GM23338 (cell line): ENCODE measurements around the gene VDR. TPM values are rescaled to one million over a fixed set of nuclear protein-coding genes. Genes with fewer than 3 reads are reported as not detected.

Source experiments
- ATAC-seq: fragments of 200-7000 bp; cut with Tn5 transposase; 3 replicates; pipeline ENCODE4 v1.9.1; 2020
- DNase-seq: peaks from one replicate; pipeline ENCODE4 v3.0.0-alpha.2; 2015; ENCODE audit warnings: low spot score
- H2AFZ ChIP-seq: fragments of 200-600 bp; sonication (generic); 2 replicates; pipeline ENCODE4 v1.8.0; 2016; ENCODE audit warnings: antibody characterized with exemption, mild to moderate bottlenecking, moderate library complexity
- H3F3A ChIP-seq: fragments of 200-600 bp; sonication (generic); replicated peaks from 2 replicates; pipeline ENCODE4 v1.8.0; 2017; ENCODE audit warnings: antibody characterized with exemption, mixed run types, low read depth
- H3K27ac ChIP-seq: fragments of 200-600 bp; sonication (generic); 2 replicates; pipeline ENCODE4 v1.6.1; 2016; ENCODE audit warnings: low read depth
- H3K27me3 ChIP-seq: fragments of 200-600 bp; sonication (generic); 2 replicates; pipeline ENCODE4 v1.8.0; 2016; ENCODE audit warnings: mild to moderate bottlenecking, mixed run types, moderate library complexity; ENCODE audit not compliant: insufficient read depth
- H3K36me3 ChIP-seq: fragments of 200-600 bp; sonication (generic); 2 replicates; pipeline ENCODE4 v1.8.0; 2016; ENCODE audit warnings: mild to moderate bottlenecking; ENCODE audit not compliant: insufficient read depth
- H3K4me1 ChIP-seq: fragments of 200-600 bp; sonication (generic); 2 replicates; pipeline ENCODE4 v1.8.0; 2016; ENCODE audit warnings: mild to moderate bottlenecking, moderate library complexity; ENCODE audit not compliant: insufficient read depth
- H3K4me2 ChIP-seq: fragments of 200-600 bp; sonication (generic); 2 replicates; pipeline ENCODE4 v1.7.1; 2017; ENCODE audit warnings: mixed run types
- H3K4me3 ChIP-seq: fragments of 200-600 bp; sonication (generic); 2 replicates; pipeline ENCODE4 v1.6.1; 2016; ENCODE audit warnings: mixed run types
- H3K79me2 ChIP-seq: fragments of 200-600 bp; sonication (generic); replicated peaks from 2 replicates; pipeline ENCODE4 v1.8.0; 2017; ENCODE audit warnings: mild to moderate bottlenecking; ENCODE audit not compliant: insufficient read depth
- H3K9me2 ChIP-seq: fragments of 200-600 bp; sonication (generic); 2 replicates; pipeline ENCODE4 v1.8.0; 2017; ENCODE audit not compliant: insufficient read depth
- H4K20me1 ChIP-seq: fragments of 200-600 bp; sonication (generic); replicated peaks from 2 replicates; pipeline ENCODE4 v1.8.0; 2017; ENCODE audit warnings: mild to moderate bottlenecking; ENCODE audit not compliant: insufficient read depth
- H3K27ac Mint-ChIP-seq: 2 replicates; pipeline ENCODE4 v1.8.0; 2020; ENCODE audit warnings: inconsistent platforms, mild to moderate bottlenecking, moderate library complexity, mixed read lengths
- H3K27me3 Mint-ChIP-seq: 3 replicates; pipeline ENCODE4 v1.8.0; 2022; ENCODE audit warnings: low read depth, mild to moderate bottlenecking, moderate library complexity, mixed read lengths, inconsistent platforms; ENCODE audit not compliant: insufficient read depth, poor library complexity
- H3K36me3 Mint-ChIP-seq: 3 replicates; pipeline ENCODE4 v1.8.0; 2021; ENCODE audit warnings: low read depth, mild to moderate bottlenecking, inconsistent platforms, moderate library complexity, mixed read lengths
- H3K4me1 Mint-ChIP-seq: 3 replicates; pipeline ENCODE4 v1.8.0; 2020; ENCODE audit warnings: mild to moderate bottlenecking, inconsistent platforms, mixed read lengths
- H3K4me3 Mint-ChIP-seq: 3 replicates; pipeline ENCODE4 v1.8.0; 2021; ENCODE audit warnings: moderate library complexity, mild to moderate bottlenecking, inconsistent platforms, mixed read lengths
- H3K9me3 Mint-ChIP-seq: 3 replicates; pipeline ENCODE4 v1.8.0; 2020; ENCODE audit warnings: moderate library complexity, mild to moderate bottlenecking, inconsistent platforms, mixed read lengths
- CREB1 ChIP-seq: fragments of 250-450 bp; sonication (Bioruptor Pico); IDR thresholded peaks from 2 replicates; pipeline ENCODE4 v1.5.0; 2020; ENCODE audit warnings: low read depth, mild to moderate bottlenecking, moderate library complexity
- EZH2 ChIP-seq: fragments of 200-600 bp; sonication (generic); IDR thresholded peaks from one replicate; pipeline ENCODE4 v1.8.0; 2017; ENCODE audit warnings: antibody characterized with exemption, mild to moderate bottlenecking, low read depth; ENCODE audit not compliant: unreplicated experiment
- EZH2phosphoT487 ChIP-seq: fragments of 200-600 bp; sonication (generic); IDR thresholded peaks from one replicate; pipeline ENCODE4 v1.8.1; 2018; ENCODE audit warnings: antibody characterized with exemption; ENCODE audit not compliant: unreplicated experiment
- JUNB ChIP-seq: IDR thresholded peaks from one replicate; pipeline ENCODE4 v1.6.1; 2016; ENCODE audit warnings: antibody characterized with exemption; ENCODE audit not compliant: unreplicated experiment
- NANOG ChIP-seq: IDR thresholded peaks from 2 replicates; pipeline ENCODE4 v1.6.1; 2016; ENCODE audit warnings: antibody characterized with exemption, borderline replicate concordance
- POLR2AphosphoS5 ChIP-seq: IDR thresholded peaks from 2 replicates; pipeline ENCODE4 v1.6.1; 2016; ENCODE audit warnings: antibody characterized with exemption, low read depth
- STAT1 ChIP-seq: IDR thresholded peaks from one replicate; pipeline ENCODE4 v1.6.1; 2016; ENCODE audit warnings: antibody characterized with exemption; ENCODE audit not compliant: unreplicated experiment
- ZNF331 ChIP-seq: fragments of 250-450 bp; sonication (Bioruptor Pico); IDR thresholded peaks from 2 replicates; pipeline ENCODE4 v1.5.0; 2020; ENCODE audit warnings: low read depth, mild to moderate bottlenecking, moderate library complexity
- polyA plus RNA-seq: library from polyadenylated mRNA; unstranded; fragments of >200 nt; fragmentation: Nextera tagmentation; extraction: Ambion mirVana; gene quantifications from 2 replicates; pipeline ENCODE4 v1.2.1, GENCODE V29; 2016
- total RNA-seq: library from RNA; depleted of rRNA; stranded (reverse); fragments of >200 nt; shearing (Covaris generic); gene quantifications from 2 replicates; pipeline ENCODE4 v1.2.3, GENCODE V29; 2014
- TF ChIP-seq, protein P1 (sequence below): IDR thresholded peaks from one replicate; pipeline ENCODE4 v1.6.1; 2018; ENCODE audit warnings: antibody characterized with exemption; ENCODE audit not compliant: unreplicated experiment
- TF ChIP-seq, protein P2 (sequence below), 2 experiments: fragments of 200-600 bp in 1 of 2; sonication (generic) in 1 of 2; conservative IDR thresholded peaks; 2 replicates each; pipeline versions ENCODE4 v1.5.1 to v1.6.1; 2016 to 2017; ENCODE audit warnings: antibody characterized with exemption in 2 of 2, low read depth in 2 of 2, mild to moderate bottlenecking in 2 of 2, moderate library complexity in 1 of 2
- TF ChIP-seq, protein P3 (sequence below): fragments of 250-450 bp; sonication (Bioruptor Pico); IDR thresholded peaks from 2 replicates; pipeline ENCODE4 v1.5.0; 2020; ENCODE audit warnings: mild to moderate bottlenecking, moderate library complexity
- TF ChIP-seq, protein P4 (sequence below): IDR thresholded peaks from 2 replicates; pipeline ENCODE4 v1.6.1; 2016; ENCODE audit warnings: antibody characterized with exemption

The VDR gene
- total and polyA plus RNA-seq, 2 experiments from 2014 or later: 0.37 to 1.4 TPM

DNA sequence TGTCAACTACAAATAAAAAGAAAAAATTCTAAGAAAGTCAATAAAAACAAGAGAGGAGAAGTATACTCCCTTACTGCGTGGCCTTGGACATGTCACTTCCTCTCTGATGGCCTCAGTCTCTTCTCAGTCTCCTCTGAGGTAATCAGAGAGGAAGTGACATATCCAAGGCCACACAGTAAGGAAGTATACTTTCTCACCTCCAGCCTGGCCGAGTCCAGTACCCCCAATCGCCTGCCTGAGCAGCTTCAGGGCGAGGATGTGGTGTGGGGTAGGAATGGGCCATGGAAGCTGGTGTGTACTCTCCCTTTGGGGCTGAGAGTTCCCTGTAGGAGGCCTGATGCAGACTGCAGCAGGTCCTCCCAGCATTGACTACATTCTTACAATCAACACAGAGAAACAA lies 15.8 kb downstream of the VDR start:
- Histone ChIP-seq H3K9me2 (no peaks in the 10 kb centered on the region), H3F3A (no peaks in the 10 kb centered on the region), H3K36me3 (no peaks in the 10 kb centered on the region), H4K20me1 (no peaks in the 10 kb centered on the region), H3K4me1 (no peaks in the 10 kb centered on the region), H3K4me2 (no peak overlapping the region), H3K27ac (no peak overlapping the region), H2AFZ (no peak overlapping the region), H3K4me3 (no peak overlapping the region), H3K79me2 (no peaks in the 10 kb centered on the region), H3K27me3 (no peaks in the 10 kb centered on the region)
- Mint-ChIP-seq H3K4me3 (no peak overlapping the region), H3K36me3 (no peaks in the 10 kb centered on the region), H3K27me3 (peaks cover 15% of the 10 kb centered on the region), H3K4me1 (no peaks in the 10 kb centered on the region), H3K27ac (no peak overlapping the region), H3K9me3 (no peaks in the 10 kb centered on the region; the same call in 2 of the 3 replicates)
- DNase-seq (no peak), ATAC-seq (no peak)
- TF ChIP-seq POLR2AphosphoS5 (no peak), JUNB (no peak), STAT1 (no peak), ZNF331 (CRISPR knock-in tag) (no peak), EZH2 (no peak), NANOG (no peak), EZH2phosphoT487 (no peak), CREB1 (no peak)
- TF ChIP-seq, protein P1, sequence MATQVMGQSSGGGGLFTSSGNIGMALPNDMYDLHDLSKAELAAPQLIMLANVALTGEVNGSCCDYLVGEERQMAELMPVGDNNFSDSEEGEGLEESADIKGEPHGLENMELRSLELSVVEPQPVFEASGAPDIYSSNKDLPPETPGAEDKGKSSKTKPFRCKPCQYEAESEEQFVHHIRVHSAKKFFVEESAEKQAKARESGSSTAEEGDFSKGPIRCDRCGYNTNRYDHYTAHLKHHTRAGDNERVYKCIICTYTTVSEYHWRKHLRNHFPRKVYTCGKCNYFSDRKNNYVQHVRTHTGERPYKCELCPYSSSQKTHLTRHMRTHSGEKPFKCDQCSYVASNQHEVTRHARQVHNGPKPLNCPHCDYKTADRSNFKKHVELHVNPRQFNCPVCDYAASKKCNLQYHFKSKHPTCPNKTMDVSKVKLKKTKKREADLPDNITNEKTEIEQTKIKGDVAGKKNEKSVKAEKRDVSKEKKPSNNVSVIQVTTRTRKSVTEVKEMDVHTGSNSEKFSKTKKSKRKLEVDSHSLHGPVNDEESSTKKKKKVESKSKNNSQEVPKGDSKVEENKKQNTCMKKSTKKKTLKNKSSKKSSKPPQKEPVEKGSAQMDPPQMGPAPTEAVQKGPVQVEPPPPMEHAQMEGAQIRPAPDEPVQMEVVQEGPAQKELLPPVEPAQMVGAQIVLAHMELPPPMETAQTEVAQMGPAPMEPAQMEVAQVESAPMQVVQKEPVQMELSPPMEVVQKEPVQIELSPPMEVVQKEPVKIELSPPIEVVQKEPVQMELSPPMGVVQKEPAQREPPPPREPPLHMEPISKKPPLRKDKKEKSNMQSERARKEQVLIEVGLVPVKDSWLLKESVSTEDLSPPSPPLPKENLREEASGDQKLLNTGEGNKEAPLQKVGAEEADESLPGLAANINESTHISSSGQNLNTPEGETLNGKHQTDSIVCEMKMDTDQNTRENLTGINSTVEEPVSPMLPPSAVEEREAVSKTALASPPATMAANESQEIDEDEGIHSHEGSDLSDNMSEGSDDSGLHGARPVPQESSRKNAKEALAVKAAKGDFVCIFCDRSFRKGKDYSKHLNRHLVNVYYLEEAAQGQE: no peak
- TF ChIP-seq, protein P2, sequence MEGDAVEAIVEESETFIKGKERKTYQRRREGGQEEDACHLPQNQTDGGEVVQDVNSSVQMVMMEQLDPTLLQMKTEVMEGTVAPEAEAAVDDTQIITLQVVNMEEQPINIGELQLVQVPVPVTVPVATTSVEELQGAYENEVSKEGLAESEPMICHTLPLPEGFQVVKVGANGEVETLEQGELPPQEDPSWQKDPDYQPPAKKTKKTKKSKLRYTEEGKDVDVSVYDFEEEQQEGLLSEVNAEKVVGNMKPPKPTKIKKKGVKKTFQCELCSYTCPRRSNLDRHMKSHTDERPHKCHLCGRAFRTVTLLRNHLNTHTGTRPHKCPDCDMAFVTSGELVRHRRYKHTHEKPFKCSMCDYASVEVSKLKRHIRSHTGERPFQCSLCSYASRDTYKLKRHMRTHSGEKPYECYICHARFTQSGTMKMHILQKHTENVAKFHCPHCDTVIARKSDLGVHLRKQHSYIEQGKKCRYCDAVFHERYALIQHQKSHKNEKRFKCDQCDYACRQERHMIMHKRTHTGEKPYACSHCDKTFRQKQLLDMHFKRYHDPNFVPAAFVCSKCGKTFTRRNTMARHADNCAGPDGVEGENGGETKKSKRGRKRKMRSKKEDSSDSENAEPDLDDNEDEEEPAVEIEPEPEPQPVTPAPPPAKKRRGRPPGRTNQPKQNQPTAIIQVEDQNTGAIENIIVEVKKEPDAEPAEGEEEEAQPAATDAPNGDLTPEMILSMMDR (conservative IDR thresholded peaks at IDR 0.05; ENCODE audit: low read depth in 2 of 2): no peak
- TF ChIP-seq, protein P3, sequence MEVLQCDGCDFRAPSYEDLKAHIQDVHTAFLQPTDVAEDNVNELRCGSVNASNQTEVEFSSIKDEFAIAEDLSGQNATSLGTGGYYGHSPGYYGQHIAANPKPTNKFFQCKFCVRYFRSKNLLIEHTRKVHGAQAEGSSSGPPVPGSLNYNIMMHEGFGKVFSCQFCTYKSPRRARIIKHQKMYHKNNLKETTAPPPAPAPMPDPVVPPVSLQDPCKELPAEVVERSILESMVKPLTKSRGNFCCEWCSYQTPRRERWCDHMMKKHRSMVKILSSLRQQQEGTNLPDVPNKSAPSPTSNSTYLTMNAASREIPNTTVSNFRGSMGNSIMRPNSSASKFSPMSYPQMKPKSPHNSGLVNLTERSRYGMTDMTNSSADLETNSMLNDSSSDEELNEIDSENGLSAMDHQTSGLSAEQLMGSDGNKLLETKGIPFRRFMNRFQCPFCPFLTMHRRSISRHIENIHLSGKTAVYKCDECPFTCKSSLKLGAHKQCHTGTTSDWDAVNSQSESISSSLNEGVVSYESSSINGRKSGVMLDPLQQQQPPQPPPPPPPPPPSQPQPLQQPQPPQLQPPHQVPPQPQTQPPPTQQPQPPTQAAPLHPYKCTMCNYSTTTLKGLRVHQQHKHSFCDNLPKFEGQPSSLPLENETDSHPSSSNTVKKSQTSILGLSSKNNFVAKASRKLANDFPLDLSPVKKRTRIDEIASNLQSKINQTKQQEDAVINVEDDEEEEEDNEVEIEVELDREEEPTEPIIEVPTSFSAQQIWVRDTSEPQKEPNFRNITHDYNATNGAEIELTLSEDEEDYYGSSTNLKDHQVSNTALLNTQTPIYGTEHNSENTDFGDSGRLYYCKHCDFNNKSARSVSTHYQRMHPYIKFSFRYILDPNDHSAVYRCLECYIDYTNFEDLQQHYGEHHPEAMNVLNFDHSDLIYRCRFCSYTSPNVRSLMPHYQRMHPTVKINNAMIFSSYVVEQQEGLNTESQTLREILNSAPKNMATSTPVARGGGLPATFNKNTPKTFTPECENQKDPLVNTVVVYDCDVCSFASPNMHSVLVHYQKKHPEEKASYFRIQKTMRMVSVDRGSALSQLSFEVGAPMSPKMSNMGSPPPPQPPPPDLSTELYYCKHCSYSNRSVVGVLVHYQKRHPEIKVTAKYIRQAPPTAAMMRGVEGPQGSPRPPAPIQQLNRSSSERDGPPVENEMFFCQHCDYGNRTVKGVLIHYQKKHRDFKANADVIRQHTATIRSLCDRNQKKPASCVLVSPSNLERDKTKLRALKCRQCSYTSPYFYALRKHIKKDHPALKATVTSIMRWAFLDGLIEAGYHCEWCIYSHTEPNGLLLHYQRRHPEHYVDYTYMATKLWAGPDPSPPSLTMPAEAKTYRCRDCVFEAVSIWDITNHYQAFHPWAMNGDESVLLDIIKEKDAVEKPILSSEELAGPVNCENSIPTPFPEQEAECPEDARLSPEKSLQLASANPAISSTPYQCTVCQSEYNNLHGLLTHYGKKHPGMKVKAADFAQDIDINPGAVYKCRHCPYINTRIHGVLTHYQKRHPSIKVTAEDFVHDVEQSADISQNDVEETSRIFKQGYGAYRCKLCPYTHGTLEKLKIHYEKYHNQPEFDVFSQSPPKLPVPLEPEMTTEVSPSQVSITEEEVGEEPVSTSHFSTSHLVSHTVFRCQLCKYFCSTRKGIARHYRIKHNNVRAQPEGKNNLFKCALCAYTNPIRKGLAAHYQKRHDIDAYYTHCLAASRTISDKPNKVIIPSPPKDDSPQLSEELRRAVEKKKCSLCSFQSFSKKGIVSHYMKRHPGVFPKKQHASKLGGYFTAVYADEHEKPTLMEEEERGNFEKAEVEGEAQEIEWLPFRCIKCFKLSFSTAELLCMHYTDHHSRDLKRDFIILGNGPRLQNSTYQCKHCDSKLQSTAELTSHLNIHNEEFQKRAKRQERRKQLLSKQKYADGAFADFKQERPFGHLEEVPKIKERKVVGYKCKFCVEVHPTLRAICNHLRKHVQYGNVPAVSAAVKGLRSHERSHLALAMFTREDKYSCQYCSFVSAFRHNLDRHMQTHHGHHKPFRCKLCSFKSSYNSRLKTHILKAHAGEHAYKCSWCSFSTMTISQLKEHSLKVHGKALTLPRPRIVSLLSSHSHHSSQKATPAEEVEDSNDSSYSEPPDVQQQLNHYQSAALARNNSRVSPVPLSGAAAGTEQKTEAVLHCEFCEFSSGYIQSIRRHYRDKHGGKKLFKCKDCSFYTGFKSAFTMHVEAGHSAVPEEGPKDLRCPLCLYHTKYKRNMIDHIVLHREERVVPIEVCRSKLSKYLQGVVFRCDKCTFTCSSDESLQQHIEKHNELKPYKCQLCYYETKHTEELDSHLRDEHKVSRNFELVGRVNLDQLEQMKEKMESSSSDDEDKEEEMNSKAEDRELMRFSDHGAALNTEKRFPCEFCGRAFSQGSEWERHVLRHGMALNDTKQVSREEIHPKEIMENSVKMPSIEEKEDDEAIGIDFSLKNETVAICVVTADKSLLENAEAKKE (CRISPR knock-in tag): no peak
- TF ChIP-seq, protein P4, sequence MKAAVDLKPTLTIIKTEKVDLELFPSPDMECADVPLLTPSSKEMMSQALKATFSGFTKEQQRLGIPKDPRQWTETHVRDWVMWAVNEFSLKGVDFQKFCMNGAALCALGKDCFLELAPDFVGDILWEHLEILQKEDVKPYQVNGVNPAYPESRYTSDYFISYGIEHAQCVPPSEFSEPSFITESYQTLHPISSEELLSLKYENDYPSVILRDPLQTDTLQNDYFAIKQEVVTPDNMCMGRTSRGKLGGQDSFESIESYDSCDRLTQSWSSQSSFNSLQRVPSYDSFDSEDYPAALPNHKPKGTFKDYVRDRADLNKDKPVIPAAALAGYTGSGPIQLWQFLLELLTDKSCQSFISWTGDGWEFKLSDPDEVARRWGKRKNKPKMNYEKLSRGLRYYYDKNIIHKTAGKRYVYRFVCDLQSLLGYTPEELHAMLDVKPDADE: no peak
